ENCODE data around the gene EXOC6B. TPM values are rescaled to one million over a fixed set of nuclear protein-coding genes. Genes with fewer than 3 reads are reported as not detected.

EXOC6B gene
- total and polyA plus RNA-seq, 2 of the 8 experiments (the other 6 are each of a cell fraction or from before 2014, with no cell fraction given): 13.5 to 33.0 TPM

DNA sequence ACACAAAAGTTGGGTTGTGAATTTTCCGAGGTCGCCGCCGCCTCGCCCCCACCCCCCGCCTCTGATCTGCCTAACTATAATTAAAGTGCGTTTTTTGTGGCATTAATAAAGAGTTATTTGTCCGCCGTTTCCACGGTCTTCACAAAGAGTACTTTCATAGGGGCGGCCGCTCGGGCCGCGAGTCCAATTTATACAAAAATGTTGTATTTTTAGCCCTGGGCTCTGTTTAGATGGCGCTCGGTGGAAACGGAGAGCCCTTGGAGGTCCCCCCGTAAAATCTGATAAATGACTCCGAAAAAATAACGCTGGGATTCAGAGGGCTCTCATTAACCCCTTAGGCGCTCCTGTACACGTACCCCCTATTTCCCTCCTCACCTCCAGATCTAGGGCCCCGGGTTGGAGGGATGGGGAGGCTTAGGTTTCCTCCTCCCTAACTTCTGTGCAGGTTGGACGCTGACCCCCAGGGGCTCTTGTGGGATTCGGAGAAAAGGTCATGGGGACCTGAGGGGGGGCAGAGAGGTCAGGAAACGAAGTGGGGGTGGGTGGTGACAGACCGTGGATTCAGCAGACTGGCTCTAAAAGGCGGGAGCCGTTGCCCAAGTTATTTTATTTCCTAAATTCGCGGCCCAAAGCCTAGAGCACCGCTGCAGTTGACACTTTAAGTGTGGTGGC, 680.0 kb downstream of the EXOC6B start:
- no peak overlapping the region for H2BK15ac ChIP-seq (ENCODE audit: low read length)
- no peak overlapping the region; the same call in 1 of the 2 replicates for H3K18ac ChIP-seq (ENCODE audit: extremely low read depth, low read length)
- H2AK5ac ChIP-seq (ENCODE audit: low read depth, low read length): no peak overlapping the region
- no peak overlapping the region for H3K4ac ChIP-seq (replicated peaks; ENCODE audit: insufficient read length, low read depth, low read length)
- peak overlapping the region; percentile 62 to 95 for H3K4me2 ChIP-seq (ENCODE audit: insufficient read depth in 1 of 2, low read depth in 2 of 2, low read length in 2 of 2)
- no peak overlapping the region for H2BK5ac ChIP-seq (ENCODE audit: low read depth, low read length)
- H2BK120ac ChIP-seq (replicated peaks; ENCODE audit: low read depth, low read length): no peak overlapping the region
- no peaks in the 10 kb centered on the region for H3K79me2 ChIP-seq (ENCODE audit: control insufficient read depth in 1 of 2, insufficient read depth in 2 of 2, low read length in 2 of 2)
- H4K91ac ChIP-seq (replicated peaks; ENCODE audit: insufficient read length, low read length): no peak overlapping the region
- peak overlapping the region; percentile 25 to 68 (median 33); a peak in 5 of 8 replicates for H3K4me3 ChIP-seq (ENCODE audit: extremely low read depth in 1 of 4, insufficient read depth in 2 of 4, low read depth in 3 of 4, low read length in 4 of 4)
- no peak overlapping the region for H4K5ac ChIP-seq (ENCODE audit: insufficient read length, low read depth, low read length)
- no peaks in the 10 kb centered on the region for H3K36me3 ChIP-seq (ENCODE audit: control insufficient read depth in 2 of 4, insufficient read depth in 4 of 4, low read length in 3 of 4)
- peaks cover 7 to 48% (median 27%) of the 10 kb centered on the region in 4 experiments for H3K4me1 ChIP-seq (replicated peaks in 1 of 4; ENCODE audit: control insufficient read depth in 3 of 4, insufficient read depth in 4 of 4, low read length in 3 of 4)
- ChIA-PET CTCF (ENCODE audit: partially characterized antibody) (interaction anchor here (0.6 to 0.7 kb wide), 2 partner anchors 320 to 774 kb away, joined by 3 read pairs; no protein-coding TSS in a partner anchor), POLR2A (ENCODE audit: partially characterized antibody) (interaction anchor here (1.1 kb wide), 1 partner anchor 82 kb away, joined by 3 read pairs; no protein-coding TSS in a partner anchor)
- H3K9ac ChIP-seq (replicated peaks in 1 of 4; ENCODE audit: extremely low read depth in 1 of 4, low read depth in 3 of 4, low read length in 3 of 4): no peak overlapping the region
- H3K23ac ChIP-seq (ENCODE audit: insufficient read length): no peak overlapping the region
- peaks cover 4 to 15% of the 10 kb centered on the region in 2 experiments for H4K20me1 ChIP-seq (replicated peaks in 1 of 2; ENCODE audit: control insufficient read depth in 1 of 2, insufficient read depth in 2 of 2, low read length in 2 of 2)
- H4K8ac ChIP-seq (ENCODE audit: extremely low read depth, insufficient read depth, low read length): no peak overlapping the region
- DNase-seq (ENCODE audit: low read depth in 1 of 2, low spot score in 2 of 2) (peak in 1 of 2 experiments; percentile 45), FAIRE-seq (no peak)
- no peak overlapping the region for H2BK20ac ChIP-seq (ENCODE audit: low read length)
- no peaks in the 10 kb centered on the region; a peak in 1 of 4 replicates for H3K9me3 ChIP-seq (ENCODE audit: insufficient read depth in 2 of 2, low read depth in 1 of 2, low read length in 1 of 2)
- no peak overlapping the region for H2AFZ ChIP-seq (ENCODE audit: low read length)
- H3K14ac ChIP-seq (ENCODE audit: insufficient read length): no peak overlapping the region
- H3K79me1 ChIP-seq (ENCODE audit: low read depth, low read length): no peaks in the 10 kb centered on the region
- no peak overlapping the region for H2BK12ac ChIP-seq (ENCODE audit: low read depth, low read length)
- H3K23me2 ChIP-seq (ENCODE audit: low read depth, low read length): peaks cover 32% of the 10 kb centered on the region
- 4% methylated on average over 23 of the region's 33 CpGs; no CpG with 5 or more reads in 1 of the 2 experiments for WGBS, 2 experiments (ENCODE audit: extremely low coverage in 1 of 2, insufficient coverage in 1 of 2, insufficient read length in 1 of 2, insufficient replicate concordance in 2 of 2, low coverage in 1 of 2, low lambda C conversion rate in 2 of 2, missing lambda C conversion rate in 1 of 2)
- H3K27ac ChIP-seq (ENCODE audit: low read depth, low read length): no peak overlapping the region
- peaks cover 62 to 94% (median 86%) of the 10 kb centered on the region in 4 experiments for H3K27me3 ChIP-seq (replicated peaks in 1 of 4; ENCODE audit: control insufficient read depth in 3 of 4, extremely low read depth in 1 of 4, insufficient read depth in 3 of 4, low read length in 3 of 4)
- H3K56ac ChIP-seq (replicated peaks; ENCODE audit: insufficient read length, low read depth, low read length): no peak overlapping the region
- no peak for TF ChIP-seq CTCF (IDR thresholded peaks at IDR 0.05; ENCODE audit: control extremely low read depth in 1 of 3, insufficient read depth in 1 of 3, low read depth in 1 of 3, low read length in 3 of 3)
- no peak for TF ChIP-seq KDM1A (IDR thresholded peaks at IDR 0.05; ENCODE audit: borderline replicate concordance, low read length)
- no peak for TF ChIP-seq MAX (IDR thresholded peaks at IDR 0.05)
- TF ChIP-seq EGR1 (IDR thresholded peaks at IDR 0.05; ENCODE audit: borderline replicate concordance, low read depth, low read length): no peak
- TF ChIP-seq CHD2 (IDR thresholded peaks at IDR 0.05; ENCODE audit: low read length): no peak
- TF ChIP-seq CHD1 (IDR thresholded peaks at IDR 0.05; ENCODE audit: low read depth, low read length): no peak
- no peak for TF ChIP-seq BRCA1 (IDR thresholded peaks at IDR 0.05; ENCODE audit: low read depth, low read length)
- TF ChIP-seq MAFK (IDR thresholded peaks at IDR 0.05; ENCODE audit: low read depth, low read length): no peak
- no peak for TF ChIP-seq TAF1 (IDR thresholded peaks at IDR 0.05; ENCODE audit: low read depth, low read length)
- no peak for TF ChIP-seq RAD21 (IDR thresholded peaks at IDR 0.05 in 1 of 2, conservative IDR thresholded peaks at IDR 0.05 in 1 of 2; ENCODE audit: low read depth in 2 of 2, low read length in 2 of 2)
